ENCODE measurements around the gene RASIP1.
A peak's percentile ranks its signal among the peaks of the same experiment; 100 is the strongest.

RASIP1 gene

GRCh38 chr19:48738557-48739403 lies 1.6 kb downstream of the RASIP1 start (continued):
- TF ChIP-seq ZNF513 (tag by site-specific recombination; IDR thresholded peaks at IDR 0.05) (0 out of 2 replicates have a peak, but pooled peaks have one; percentile 17), ZNF621 (tag by site-specific recombination; IDR thresholded peaks at IDR 0.05) (no peak), ZNF600 (tag by site-specific recombination; IDR thresholded peaks at IDR 0.05) (peak; percentile 48), ZNF558 (tag by site-specific recombination; IDR thresholded peaks at IDR 0.05) (no peak), ZNF701 (tag by site-specific recombination; IDR thresholded peaks at IDR 0.05) (no peak), MYNN (tag by site-specific recombination; IDR thresholded peaks at IDR 0.05; ENCODE audit: borderline replicate concordance) (no peak), ZNF837 (tag by site-specific recombination; IDR thresholded peaks at IDR 0.05) (no peak), MZF1 (tag by site-specific recombination; IDR thresholded peaks at IDR 0.05; ENCODE audit: borderline replicate concordance) (no peak), ZSCAN23 (tag by site-specific recombination; IDR thresholded peaks at IDR 0.05) (no peak), ZNF266 (tag by site-specific recombination; IDR thresholded peaks at IDR 0.05; ENCODE audit: low read depth) (no peak), ZNF645 (tag by site-specific recombination; IDR thresholded peaks at IDR 0.05) (no peak), ZFHX2 (tag by site-specific recombination; conservative IDR thresholded peaks at IDR 0.05) (no peak; the same call in 1 of the 2 replicates), PATZ1 (tag by site-specific recombination; IDR thresholded peaks at IDR 0.05) (peak; percentile 59), ZNF449 (tag by site-specific recombination; IDR thresholded peaks at IDR 0.05) (no peak; the same call in 1 of the 2 replicates), BCL11A (tag by site-specific recombination; IDR thresholded peaks at IDR 0.05; ENCODE audit: low read depth) (0 out of 2 replicates have a peak, but pooled peaks have one; percentile 26), ZNF585B (tag by site-specific recombination; IDR thresholded peaks at IDR 0.05) (no peak), ZBTB8A (tag by site-specific recombination; IDR thresholded peaks at IDR 0.05) (peak; percentile 78; the same call in 1 of the 2 replicates), YY1 (tag by site-specific recombination; IDR thresholded peaks at IDR 0.05) (no peak), MEIS1 (CRISPR knock-in tag; IDR thresholded peaks at IDR 0.05; ENCODE audit: borderline replicate concordance) (peak; percentile 35; the same call in 1 of the 2 replicates)

GRCh38 chr19:48737360-48737998 lies 2.9 kb downstream of the RASIP1 start:
- ChIA-PET POLR2A (interaction anchor here (0.5 to 2.9 kb wide), 3 partner anchors 11 to 92 kb away, joined by 6 to 35 read pairs (median 10); partner anchors contain the start of gene CA11), CTCF (no interaction called here)
- peak; percentile 54; the same call in 1 of the 2 replicates for TF ChIP-seq KLF9 (tag by site-specific recombination; IDR thresholded peaks at IDR 0.05; ENCODE audit: low read depth)
- TF ChIP-seq ZBTB20 (tag by site-specific recombination; IDR thresholded peaks at IDR 0.05): peak; percentile 69
- no peak for TF ChIP-seq ZNF26 (tag by site-specific recombination; IDR thresholded peaks at IDR 0.05)
- peak; percentile 53 for TF ChIP-seq SP2 (tag by site-specific recombination; IDR thresholded peaks at IDR 0.05)
- peak; percentile 29; the same call in 1 of the 2 replicates for TF ChIP-seq ZFHX2 (tag by site-specific recombination; conservative IDR thresholded peaks at IDR 0.05)
- peak; percentile 39 for TF ChIP-seq KLF8 (tag by site-specific recombination; IDR thresholded peaks at IDR 0.05)
- no peak for TF ChIP-seq ZNF791 (tag by site-specific recombination; IDR thresholded peaks at IDR 0.05)
- peak; percentile 79 for TF ChIP-seq KLF1 (tag by site-specific recombination; IDR thresholded peaks at IDR 0.05)
- TF ChIP-seq EGR2 (tag by site-specific recombination; IDR thresholded peaks at IDR 0.05; ENCODE audit: low read depth): peak; percentile 33; the same call in 1 of the 2 replicates
- no peak overlapping the region for H3K4me3 ChIP-seq (ENCODE audit: low read depth, low read length)
- no peak overlapping the region for H3K27ac ChIP-seq (ENCODE audit: extremely low read depth, low read depth, low read length)
- no peaks in the 10 kb centered on the region for H3K36me3 ChIP-seq (ENCODE audit: control insufficient read depth in 2 of 2, insufficient read depth in 1 of 2, low read length in 2 of 2)
- peaks cover 5% of the 10 kb centered on the region for H3K4me1 ChIP-seq (ENCODE audit: control insufficient read depth, insufficient read depth, low read length)
- no peaks in the 10 kb centered on the region for H3K9me3 ChIP-seq (ENCODE audit: control insufficient read depth, insufficient read depth, low read depth, low read length)
